GM23338 (cell line): Measurements from ENCODE around the gene FOXK2.

Experiments
- CREB1 ChIP-seq: fragments of 250-450 bp; sonication (Bioruptor Pico); IDR thresholded peaks from 2 replicates; pipeline ENCODE4 v1.5.0; 2020; ENCODE audit warnings: low read depth, mild to moderate bottlenecking, moderate library complexity
- CTCF ChIP-seq, 2 experiments: fragments of 200-600 bp in 1 of 2; sonication (generic) in 1 of 2; conservative IDR thresholded peaks; 2 replicates each; pipeline versions ENCODE4 v1.5.1 to v1.6.1; 2016 to 2017; ENCODE audit warnings: antibody characterized with exemption in 2 of 2, low read depth in 2 of 2, mild to moderate bottlenecking in 2 of 2, moderate library complexity in 1 of 2
- ETS1 ChIP-seq: IDR thresholded peaks from 2 replicates; pipeline ENCODE4 v1.6.1; 2016; ENCODE audit warnings: antibody characterized with exemption
- EZH2 ChIP-seq: fragments of 200-600 bp; sonication (generic); IDR thresholded peaks from one replicate; pipeline ENCODE4 v1.8.0; 2017; ENCODE audit warnings: antibody characterized with exemption, mild to moderate bottlenecking, low read depth; ENCODE audit not compliant: unreplicated experiment
- EZH2phosphoT487 ChIP-seq: fragments of 200-600 bp; sonication (generic); IDR thresholded peaks from one replicate; pipeline ENCODE4 v1.8.1; 2018; ENCODE audit warnings: antibody characterized with exemption; ENCODE audit not compliant: unreplicated experiment
- JUNB ChIP-seq: IDR thresholded peaks from one replicate; pipeline ENCODE4 v1.6.1; 2016; ENCODE audit warnings: antibody characterized with exemption; ENCODE audit not compliant: unreplicated experiment
- NANOG ChIP-seq: IDR thresholded peaks from 2 replicates; pipeline ENCODE4 v1.6.1; 2016; ENCODE audit warnings: antibody characterized with exemption, borderline replicate concordance
- POLR2AphosphoS5 ChIP-seq: IDR thresholded peaks from 2 replicates; pipeline ENCODE4 v1.6.1; 2016; ENCODE audit warnings: antibody characterized with exemption, low read depth
- REST ChIP-seq: IDR thresholded peaks from one replicate; pipeline ENCODE4 v1.6.1; 2018; ENCODE audit warnings: antibody characterized with exemption; ENCODE audit not compliant: unreplicated experiment
- STAT1 ChIP-seq: IDR thresholded peaks from one replicate; pipeline ENCODE4 v1.6.1; 2016; ENCODE audit warnings: antibody characterized with exemption; ENCODE audit not compliant: unreplicated experiment
- ZNF114 ChIP-seq: fragments of 250-450 bp; sonication (Bioruptor Pico); IDR thresholded peaks from 2 replicates; pipeline ENCODE4 v1.5.0; 2020; ENCODE audit warnings: mild to moderate bottlenecking, moderate library complexity
- ZNF331 ChIP-seq: fragments of 250-450 bp; sonication (Bioruptor Pico); IDR thresholded peaks from 2 replicates; pipeline ENCODE4 v1.5.0; 2020; ENCODE audit warnings: low read depth, mild to moderate bottlenecking, moderate library complexity
- TF ChIP-seq, protein P1 (sequence below): fragments of 250-450 bp; sonication (Bioruptor Pico); IDR thresholded peaks from 2 replicates; pipeline ENCODE4 v1.5.0; 2020; ENCODE audit warnings: mild to moderate bottlenecking, moderate library complexity

DNA sequence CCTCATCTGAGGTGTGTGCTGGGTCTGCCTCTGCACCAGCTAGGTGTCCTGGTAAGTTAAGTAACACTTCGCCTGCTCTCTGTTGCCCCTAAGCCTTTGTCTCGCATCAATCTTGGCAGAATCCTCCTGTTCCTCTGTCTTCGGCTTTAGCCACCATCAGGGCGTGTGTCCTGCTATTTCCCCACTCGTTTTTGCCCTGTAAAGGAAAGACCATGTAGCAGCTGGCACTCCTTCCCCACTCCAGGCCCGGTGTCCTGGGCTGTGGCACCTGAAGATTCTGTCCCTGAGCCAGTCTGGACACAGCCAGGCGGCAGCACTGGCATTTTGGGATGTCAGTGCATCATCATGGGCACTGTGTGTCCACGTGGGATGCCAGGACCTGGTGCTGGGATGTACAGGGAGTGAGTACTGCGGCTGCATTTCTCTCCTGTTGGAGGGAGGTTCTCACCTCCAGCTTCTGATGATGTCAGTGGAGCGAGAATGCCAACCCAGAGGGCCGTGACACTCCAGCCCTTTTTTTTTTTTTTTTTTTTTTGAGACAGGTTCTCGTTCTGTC lies 26.2 kb upstream of the FOXK2 start:
- no peak for TF ChIP-seq POLR2AphosphoS5
- TF ChIP-seq EZH2phosphoT487 = no peak
- no peak for TF ChIP-seq CTCF (conservative IDR thresholded peaks at IDR 0.05; ENCODE audit: low read depth in 2 of 2)
- no peak for TF ChIP-seq JUNB
- TF ChIP-seq NANOG = no peak
- no peak for TF ChIP-seq CREB1 (CRISPR knock-in tag)
- no peak for TF ChIP-seq EZH2
- TF ChIP-seq, protein P1, sequence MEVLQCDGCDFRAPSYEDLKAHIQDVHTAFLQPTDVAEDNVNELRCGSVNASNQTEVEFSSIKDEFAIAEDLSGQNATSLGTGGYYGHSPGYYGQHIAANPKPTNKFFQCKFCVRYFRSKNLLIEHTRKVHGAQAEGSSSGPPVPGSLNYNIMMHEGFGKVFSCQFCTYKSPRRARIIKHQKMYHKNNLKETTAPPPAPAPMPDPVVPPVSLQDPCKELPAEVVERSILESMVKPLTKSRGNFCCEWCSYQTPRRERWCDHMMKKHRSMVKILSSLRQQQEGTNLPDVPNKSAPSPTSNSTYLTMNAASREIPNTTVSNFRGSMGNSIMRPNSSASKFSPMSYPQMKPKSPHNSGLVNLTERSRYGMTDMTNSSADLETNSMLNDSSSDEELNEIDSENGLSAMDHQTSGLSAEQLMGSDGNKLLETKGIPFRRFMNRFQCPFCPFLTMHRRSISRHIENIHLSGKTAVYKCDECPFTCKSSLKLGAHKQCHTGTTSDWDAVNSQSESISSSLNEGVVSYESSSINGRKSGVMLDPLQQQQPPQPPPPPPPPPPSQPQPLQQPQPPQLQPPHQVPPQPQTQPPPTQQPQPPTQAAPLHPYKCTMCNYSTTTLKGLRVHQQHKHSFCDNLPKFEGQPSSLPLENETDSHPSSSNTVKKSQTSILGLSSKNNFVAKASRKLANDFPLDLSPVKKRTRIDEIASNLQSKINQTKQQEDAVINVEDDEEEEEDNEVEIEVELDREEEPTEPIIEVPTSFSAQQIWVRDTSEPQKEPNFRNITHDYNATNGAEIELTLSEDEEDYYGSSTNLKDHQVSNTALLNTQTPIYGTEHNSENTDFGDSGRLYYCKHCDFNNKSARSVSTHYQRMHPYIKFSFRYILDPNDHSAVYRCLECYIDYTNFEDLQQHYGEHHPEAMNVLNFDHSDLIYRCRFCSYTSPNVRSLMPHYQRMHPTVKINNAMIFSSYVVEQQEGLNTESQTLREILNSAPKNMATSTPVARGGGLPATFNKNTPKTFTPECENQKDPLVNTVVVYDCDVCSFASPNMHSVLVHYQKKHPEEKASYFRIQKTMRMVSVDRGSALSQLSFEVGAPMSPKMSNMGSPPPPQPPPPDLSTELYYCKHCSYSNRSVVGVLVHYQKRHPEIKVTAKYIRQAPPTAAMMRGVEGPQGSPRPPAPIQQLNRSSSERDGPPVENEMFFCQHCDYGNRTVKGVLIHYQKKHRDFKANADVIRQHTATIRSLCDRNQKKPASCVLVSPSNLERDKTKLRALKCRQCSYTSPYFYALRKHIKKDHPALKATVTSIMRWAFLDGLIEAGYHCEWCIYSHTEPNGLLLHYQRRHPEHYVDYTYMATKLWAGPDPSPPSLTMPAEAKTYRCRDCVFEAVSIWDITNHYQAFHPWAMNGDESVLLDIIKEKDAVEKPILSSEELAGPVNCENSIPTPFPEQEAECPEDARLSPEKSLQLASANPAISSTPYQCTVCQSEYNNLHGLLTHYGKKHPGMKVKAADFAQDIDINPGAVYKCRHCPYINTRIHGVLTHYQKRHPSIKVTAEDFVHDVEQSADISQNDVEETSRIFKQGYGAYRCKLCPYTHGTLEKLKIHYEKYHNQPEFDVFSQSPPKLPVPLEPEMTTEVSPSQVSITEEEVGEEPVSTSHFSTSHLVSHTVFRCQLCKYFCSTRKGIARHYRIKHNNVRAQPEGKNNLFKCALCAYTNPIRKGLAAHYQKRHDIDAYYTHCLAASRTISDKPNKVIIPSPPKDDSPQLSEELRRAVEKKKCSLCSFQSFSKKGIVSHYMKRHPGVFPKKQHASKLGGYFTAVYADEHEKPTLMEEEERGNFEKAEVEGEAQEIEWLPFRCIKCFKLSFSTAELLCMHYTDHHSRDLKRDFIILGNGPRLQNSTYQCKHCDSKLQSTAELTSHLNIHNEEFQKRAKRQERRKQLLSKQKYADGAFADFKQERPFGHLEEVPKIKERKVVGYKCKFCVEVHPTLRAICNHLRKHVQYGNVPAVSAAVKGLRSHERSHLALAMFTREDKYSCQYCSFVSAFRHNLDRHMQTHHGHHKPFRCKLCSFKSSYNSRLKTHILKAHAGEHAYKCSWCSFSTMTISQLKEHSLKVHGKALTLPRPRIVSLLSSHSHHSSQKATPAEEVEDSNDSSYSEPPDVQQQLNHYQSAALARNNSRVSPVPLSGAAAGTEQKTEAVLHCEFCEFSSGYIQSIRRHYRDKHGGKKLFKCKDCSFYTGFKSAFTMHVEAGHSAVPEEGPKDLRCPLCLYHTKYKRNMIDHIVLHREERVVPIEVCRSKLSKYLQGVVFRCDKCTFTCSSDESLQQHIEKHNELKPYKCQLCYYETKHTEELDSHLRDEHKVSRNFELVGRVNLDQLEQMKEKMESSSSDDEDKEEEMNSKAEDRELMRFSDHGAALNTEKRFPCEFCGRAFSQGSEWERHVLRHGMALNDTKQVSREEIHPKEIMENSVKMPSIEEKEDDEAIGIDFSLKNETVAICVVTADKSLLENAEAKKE = no peak
- no peak for TF ChIP-seq REST
- TF ChIP-seq ZNF114 (CRISPR knock-in tag) = no peak
- no peak for TF ChIP-seq ETS1
- no peak for TF ChIP-seq ZNF331 (CRISPR knock-in tag)
- no peak for TF ChIP-seq STAT1
